Mononuclear cell (primary cell): ENCODE data around the gene KIFBP. TPM values are rescaled to one million over a fixed set of nuclear protein-coding genes. Genes with fewer than 3 reads are reported as not detected.
"Not testable (repeated sequence)": the region's sequence is repeated elsewhere in the genome, so short reads cannot be mapped to it uniquely, and the experiment has no call there.

ENCODE experiments used
- H3K27me3 ChIP-seq: 2 replicates; pipeline ENCODE4 v1.6.0; 2011; ENCODE audit warnings: low read length, control low read depth; ENCODE audit not compliant: insufficient read depth
- H3K4me1 ChIP-seq: 2 replicates; pipeline ENCODE4 v1.5.1; 2011; ENCODE audit warnings: mild to moderate bottlenecking, low read length, control low read depth; ENCODE audit not compliant: insufficient read depth
- H3K4me3 ChIP-seq: 2 replicates; pipeline ENCODE4 v1.5.1; 2011; ENCODE audit warnings: mild to moderate bottlenecking, low read length, moderate library complexity
- H3K9me3 ChIP-seq: 2 replicates; pipeline ENCODE4 v1.5.1; 2011; ENCODE audit warnings: low read depth, mild to moderate bottlenecking, control low read depth, low read length
- total RNA-seq: library from RNA; depleted of rRNA; stranded (reverse); fragments of >200 nt; gene quantifications from one replicate; pipeline ENCODE4 v1.2.3, GENCODE V29; 2012

KIFBP gene
- total RNA-seq, 1 donor = 4.0 TPM

- Histone ChIP-seq H3K4me3 (no peak overlapping the region), H3K27me3 (no peaks in the 10 kb centered on the region), H3K4me1 (peaks cover 13% of the 10 kb centered on the region), H3K9me3 (no peaks in the 10 kb centered on the region)
Measured at GRCh38 chr10:69033256-69033655, 44.7 kb downstream of the KIFBP start.

GRCh38 chr10:69037489-69037888 is 48.9 kb downstream of the KIFBP start:
- H3K27me3 ChIP-seq = no peaks in the 10 kb centered on the region
- peaks cover 4% of the 10 kb centered on the region for H3K4me1 ChIP-seq
- no peaks in the 10 kb centered on the region for H3K9me3 ChIP-seq
- no peak overlapping the region for H3K4me3 ChIP-seq

GRCh38 chr10:69040904-69041303 is 52.3 kb downstream of the KIFBP start:
- not testable (repeated sequence) for H3K27me3 ChIP-seq, H3K4me3 ChIP-seq, H3K9me3 ChIP-seq
- peaks cover 36% of the 10 kb centered on the region for H3K4me1 ChIP-seq

- Histone ChIP-seq H3K4me1 (peaks cover 51% of the 10 kb centered on the region), H3K4me3 (no peak overlapping the region), H3K9me3 (no peaks in the 10 kb centered on the region), H3K27me3 (no peaks in the 10 kb centered on the region)
Measured at GRCh38 chr10:69042417-69042816, 53.8 kb downstream of the KIFBP start.

GRCh38 chr10:69042838-69043237 is 54.2 kb downstream of the KIFBP start:
- H3K4me1 ChIP-seq = peaks cover 55% of the 10 kb centered on the region
- H3K27me3 ChIP-seq = no peaks in the 10 kb centered on the region
- no peaks in the 10 kb centered on the region for H3K9me3 ChIP-seq
- H3K4me3 ChIP-seq = no peak overlapping the region

- Histone ChIP-seq H3K4me1 (peaks cover 62% of the 10 kb centered on the region), H3K27me3 (no peaks in the 10 kb centered on the region), H3K9me3 (no peaks in the 10 kb centered on the region), H3K4me3 (no peak overlapping the region)
Measured at GRCh38 chr10:69043931-69044531, 55.4 kb downstream of the KIFBP start.

GRCh38 chr10:69044546-69044945 is 55.9 kb downstream of the KIFBP start:
- Histone ChIP-seq H3K4me1 (peaks cover 67% of the 10 kb centered on the region), H3K27me3 (no peaks in the 10 kb centered on the region), H3K4me3 (no peak overlapping the region), H3K9me3 (no peaks in the 10 kb centered on the region)

GRCh38 chr10:69045441-69046300 is 57.1 kb downstream of the KIFBP start:
- peaks cover 76% of the 10 kb centered on the region for H3K4me1 ChIP-seq

GRCh38 chr10:69047111-69047832 is 58.7 kb downstream of the KIFBP start:
- peaks cover 92% of the 10 kb centered on the region for H3K4me1 ChIP-seq
- H3K27me3 ChIP-seq = no peaks in the 10 kb centered on the region
- no peaks in the 10 kb centered on the region for H3K9me3 ChIP-seq
- H3K4me3 ChIP-seq = no peak overlapping the region

More at GRCh38 chr10:69045441-69046300, 57.1 kb downstream of the KIFBP start:
- no peak overlapping the region for H3K4me3 ChIP-seq
- H3K9me3 ChIP-seq = no peaks in the 10 kb centered on the region
- H3K27me3 ChIP-seq = no peaks in the 10 kb centered on the region

GRCh38 chr10:69048103-69048502 is 59.5 kb downstream of the KIFBP start:
- Histone ChIP-seq H3K4me1 (peaks cover 97% of the 10 kb centered on the region), H3K9me3 (no peaks in the 10 kb centered on the region), H3K4me3 (no peak overlapping the region)

GRCh38 chr10:69049566-69049961 is 61.0 kb downstream of the KIFBP start:
- peaks cover 97% of the 10 kb centered on the region for H3K4me1 ChIP-seq
- H3K4me3 ChIP-seq = no peak overlapping the region

More at GRCh38 chr10:69048103-69048502, 59.5 kb downstream of the KIFBP start:
- H3K27me3 ChIP-seq = no peaks in the 10 kb centered on the region

GRCh38 chr10:69051303-69051702 is 62.7 kb downstream of the KIFBP start:
- Histone ChIP-seq H3K4me3 (no peak overlapping the region), H3K9me3 (no peaks in the 10 kb centered on the region), H3K27me3 (no peaks in the 10 kb centered on the region), H3K4me1 (peaks cover 95% of the 10 kb centered on the region)

More at GRCh38 chr10:69049566-69049961, 61.0 kb downstream of the KIFBP start:
- Histone ChIP-seq H3K9me3 (no peaks in the 10 kb centered on the region), H3K27me3 (no peaks in the 10 kb centered on the region)

- Histone ChIP-seq H3K4me3 (no peak overlapping the region), H3K27me3 (no peaks in the 10 kb centered on the region), H3K4me1 (peaks cover 95% of the 10 kb centered on the region), H3K9me3 (no peaks in the 10 kb centered on the region)
Measured at GRCh38 chr10:69051710-69052487, 63.3 kb downstream of the KIFBP start.

GRCh38 chr10:69052736-69053135 is 64.1 kb downstream of the KIFBP start:
- H3K9me3 ChIP-seq = no peaks in the 10 kb centered on the region
- no peak overlapping the region for H3K4me3 ChIP-seq
- H3K27me3 ChIP-seq = no peaks in the 10 kb centered on the region
- H3K4me1 ChIP-seq = peaks cover 95% of the 10 kb centered on the region
